AG09319 (cell line): ENCODE results near the gene CDC20.

ENCODE experiments used
- DNase-seq: peaks from one replicate; pipeline ENCODE4 v3.0.0-alpha.2; 2010; ENCODE audit warnings: low read depth; ENCODE audit errors: extremely low read depth
- CTCF ChIP-seq: IDR thresholded peaks from 2 replicates; pipeline ENCODE4 v1.5.1; 2011; ENCODE audit warnings: low read depth, mild to moderate bottlenecking, inconsistent platforms, low read length, moderate library complexity

CDC20 gene

GRCh38 chr1:43359696-43360095, 915 bp downstream of the CDC20 start:
- DNase-seq = no peak
- TF ChIP-seq CTCF = no peak

- TF ChIP-seq CTCF = no peak
- DNase-seq = no peak
Measured at GRCh38 chr1:43360616-43361015, 1.8 kb downstream of the CDC20 start.

GRCh38 chr1:43363283-43363934, 4.6 kb downstream of the CDC20 start:
- no peak for TF ChIP-seq CTCF
- no peak for DNase-seq

GRCh38 chr1:43363935-43364525, 5.2 kb downstream of the CDC20 start:
- no peak for TF ChIP-seq CTCF
- no peak for DNase-seq

GRCh38 chr1:43365678-43366077, 6.9 kb downstream of the CDC20 start:
- no peak for DNase-seq
- no peak for TF ChIP-seq CTCF

GRCh38 chr1:43366179-43366578, 7.4 kb downstream of the CDC20 start:
- no peak for DNase-seq

GRCh38 chr1:43366601-43367025, 7.8 kb downstream of the CDC20 start:
- DNase-seq = no peak
- TF ChIP-seq CTCF = no peak

More at GRCh38 chr1:43366179-43366578, 7.4 kb downstream of the CDC20 start:
- no peak for TF ChIP-seq CTCF
